Colonic mucosa (tissue), 4 donors: Measurements from ENCODE around the gene C4orf36. TPM values are rescaled to one million over a fixed set of nuclear protein-coding genes. Genes with fewer than 3 reads are reported as not detected.

Experiments used
- DNase-seq: peaks from one replicate; pipeline ENCODE4 v3.0.0-alpha.2; 2020
- H3K27ac ChIP-seq: fragments of 200-600 bp; one replicate; pipeline ENCODE4 v1.8.0; 2021
- H3K27me3 ChIP-seq: fragments of 200-600 bp; one replicate; pipeline ENCODE4 v1.8.0; 2021
- H3K36me3 ChIP-seq: fragments of 200-600 bp; one replicate; pipeline ENCODE4 v1.8.0; 2021
- H3K4me1 ChIP-seq: fragments of 200-600 bp; one replicate; pipeline ENCODE4 v1.8.0; 2021; ENCODE audit warnings: mild to moderate bottlenecking
- H3K4me3 ChIP-seq: fragments of 200-600 bp; one replicate; pipeline ENCODE4 v1.8.0; 2021
- H3K9ac ChIP-seq, 2 donors: one replicate each; pipeline ENCODE4 v1.7.0; 2013; ENCODE audit warnings: control low read depth in 2 of 2, low read depth in 2 of 2, low read length in 2 of 2
- H3K9me3 ChIP-seq: fragments of 200-600 bp; one replicate; pipeline ENCODE4 v1.8.0; 2021
- CTCF ChIP-seq: fragments of 200-600 bp; IDR thresholded peaks from one replicate; pipeline ENCODE4 v1.8.0; 2022; ENCODE audit warnings: antibody characterized with exemption, mild to moderate bottlenecking
- intact Hi-C: fragments of 100-400 bp; cut with DNase I; formaldehyde crosslinking; loops from one replicate; pipeline ENCODE4 v1.14.1; 2022
- total RNA-seq, 2 donors: library from RNA; stranded (reverse); fragmentation: NEBNext Ultra II Directional in 1 of 2; extraction: Animal tissue kit (Norgen Biotek cat#: 25700) in 1 of 2; gene quantifications; one replicate each; pipeline ENCODE4 v1.2.1, GENCODE V29; 2021
- donor health status: healthy.
- donor health status: DM: no; HTN: no; CAD: no.
- donor health status: DM: no; HTN: no; CAD: no.

Gene C4orf36
- total RNA-seq, 2 donors from 2014 or later: 0.54 TPM; not detected in 1

- no peaks in the 10 kb centered on the region for H3K9me3 ChIP-seq
- no peak for TF ChIP-seq CTCF
- DNase-seq: no peak
- intact Hi-C loops: loop anchor here (5.0 kb wide), 2 partner anchors 173 to 318 kb away; no protein-coding TSS in a partner anchor
- H3K9ac ChIP-seq: no peak overlapping the region
- no peaks in the 10 kb centered on the region for H3K4me1 ChIP-seq
- no peak overlapping the region for H3K4me3 ChIP-seq
- no peaks in the 10 kb centered on the region for H3K27me3 ChIP-seq
- no peaks in the 10 kb centered on the region for H3K36me3 ChIP-seq
- no peak overlapping the region for H3K27ac ChIP-seq
These were observed 27.5 kb upstream of the C4orf36 start for GRCh38 chr4:86919561-86920223.

- DNase-seq: no peak
- no peaks in the 10 kb centered on the region for H3K4me1 ChIP-seq
- TF ChIP-seq CTCF: no peak
- H3K4me3 ChIP-seq: no peak overlapping the region
- no peaks in the 10 kb centered on the region for H3K36me3 ChIP-seq
- no peak overlapping the region for H3K27ac ChIP-seq
- intact Hi-C loops: no loop called here
- H3K9me3 ChIP-seq: no peaks in the 10 kb centered on the region
- no peak overlapping the region for H3K9ac ChIP-seq
- H3K27me3 ChIP-seq: no peaks in the 10 kb centered on the region
These were observed 26.4 kb upstream of the C4orf36 start for GRCh38 chr4:86918539-86919072.

- H3K9ac ChIP-seq: no peak overlapping the region
- no peaks in the 10 kb centered on the region for H3K36me3 ChIP-seq
- no peak for DNase-seq
- H3K4me3 ChIP-seq: no peak overlapping the region
- no peak overlapping the region for H3K27ac ChIP-seq
- intact Hi-C loops: no loop called here
- no peaks in the 10 kb centered on the region for H3K4me1 ChIP-seq
- no peaks in the 10 kb centered on the region for H3K27me3 ChIP-seq
- no peaks in the 10 kb centered on the region for H3K9me3 ChIP-seq
- TF ChIP-seq CTCF: no peak
These were observed 25.2 kb upstream of the C4orf36 start for GRCh38 chr4:86917212-86918039.

GRCh38 chr4:86916392-86916791 lies 24.2 kb upstream of the C4orf36 start:
- H3K4me1 ChIP-seq: no peaks in the 10 kb centered on the region
- no peaks in the 10 kb centered on the region for H3K36me3 ChIP-seq
- H3K27ac ChIP-seq: no peak overlapping the region
- no peak for TF ChIP-seq CTCF
- no peaks in the 10 kb centered on the region for H3K27me3 ChIP-seq
- H3K4me3 ChIP-seq: no peak overlapping the region
- H3K9ac ChIP-seq: no peak overlapping the region
- no peak for DNase-seq
- intact Hi-C loops: no loop called here
- H3K9me3 ChIP-seq: no peaks in the 10 kb centered on the region

GRCh38 chr4:86910820-86911684 lies 18.8 kb upstream of the C4orf36 start:
- no peak overlapping the region for H3K9ac ChIP-seq
- intact Hi-C loops: no loop called here
- no peaks in the 10 kb centered on the region for H3K27me3 ChIP-seq
- no peak overlapping the region for H3K27ac ChIP-seq
- TF ChIP-seq CTCF: no peak
- H3K36me3 ChIP-seq: no peaks in the 10 kb centered on the region
- no peak for DNase-seq
- H3K4me3 ChIP-seq: no peak overlapping the region
- H3K9me3 ChIP-seq: no peaks in the 10 kb centered on the region
- no peaks in the 10 kb centered on the region for H3K4me1 ChIP-seq
